ENCODE data around the gene TMEM145.
A peak's percentile ranks its signal among the peaks of the same experiment; 100 is the strongest.

TMEM145 gene

DNA sequence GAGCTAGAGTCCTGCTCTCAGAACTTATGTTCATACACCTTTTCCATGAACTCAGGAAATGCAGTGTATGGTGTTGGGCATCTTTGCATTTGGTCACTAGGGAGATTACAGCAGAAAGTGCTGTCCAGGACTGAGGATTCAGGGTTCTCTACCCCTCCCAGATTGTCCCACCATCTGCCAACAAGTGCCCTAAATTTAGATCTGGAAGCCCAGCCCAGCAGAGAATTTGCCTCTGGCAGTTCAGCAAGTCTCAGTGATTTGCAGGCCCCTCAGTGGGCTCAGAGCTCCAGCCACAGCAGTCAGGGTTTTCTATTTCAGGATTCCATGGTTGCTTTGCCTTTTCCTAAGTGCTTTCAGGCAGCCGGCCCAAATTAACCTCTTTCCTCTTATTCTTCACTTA lies 53.6 kb downstream of the TMEM145 start:
- no peak for DNase-seq

DNA sequence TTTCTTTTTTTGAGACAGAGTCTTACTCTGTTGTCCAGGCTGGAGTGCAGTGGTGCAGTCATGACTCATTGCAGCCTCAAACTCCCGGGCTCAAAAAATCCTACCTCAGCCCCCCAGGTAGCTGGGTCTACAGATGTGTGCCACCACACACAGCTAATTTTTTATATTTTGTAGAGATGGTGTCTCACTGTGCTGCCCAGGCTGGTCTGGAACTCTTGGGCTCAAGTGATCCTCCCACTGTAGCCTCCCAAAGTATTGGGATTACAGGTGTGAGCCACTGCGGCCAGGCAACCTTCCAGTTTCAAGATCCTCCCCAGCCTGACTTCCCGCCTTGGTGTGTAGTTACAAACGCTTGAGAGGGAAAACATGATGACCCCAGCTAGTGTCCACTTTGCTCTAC lies 54.8 kb downstream of the TMEM145 start:
- no peak for DNase-seq

GRCh38 chr19:42368360-42368759 lies 55.3 kb downstream of the TMEM145 start:
- no peak for DNase-seq

GRCh38 chr19:42368765-42369164 lies 55.7 kb downstream of the TMEM145 start:
- no peak for DNase-seq

DNA sequence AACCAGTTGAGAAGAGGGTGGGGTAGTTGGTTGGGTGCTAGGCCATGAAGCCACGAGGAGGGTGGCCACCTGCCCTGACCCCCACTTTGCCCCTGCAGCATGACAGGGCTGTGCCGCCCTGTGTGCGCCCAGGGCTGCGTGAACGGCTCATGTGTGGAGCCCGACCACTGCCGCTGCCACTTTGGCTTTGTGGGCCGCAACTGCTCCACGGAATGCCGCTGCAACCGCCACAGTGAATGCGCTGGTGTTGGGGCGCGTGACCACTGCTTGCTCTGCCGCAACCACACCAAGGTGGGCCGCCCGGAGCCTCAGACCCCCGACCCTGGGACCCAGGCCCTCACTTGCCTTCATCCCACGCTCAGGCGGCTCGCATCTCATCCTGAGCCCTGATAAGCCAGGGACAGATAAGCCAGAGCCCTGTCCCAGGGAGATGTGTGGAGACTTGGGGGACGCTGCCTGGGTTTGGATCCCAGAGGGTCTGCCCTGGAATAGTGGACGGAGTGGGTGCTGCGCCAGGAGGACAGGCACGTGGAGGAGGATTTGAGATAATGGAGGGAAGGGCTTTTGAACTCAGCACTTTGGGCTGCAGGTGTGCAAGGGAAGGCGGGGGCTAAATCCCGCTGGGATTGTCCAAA lies 56.4 kb downstream of the TMEM145 start:
- no peak for DNase-seq

DNA sequence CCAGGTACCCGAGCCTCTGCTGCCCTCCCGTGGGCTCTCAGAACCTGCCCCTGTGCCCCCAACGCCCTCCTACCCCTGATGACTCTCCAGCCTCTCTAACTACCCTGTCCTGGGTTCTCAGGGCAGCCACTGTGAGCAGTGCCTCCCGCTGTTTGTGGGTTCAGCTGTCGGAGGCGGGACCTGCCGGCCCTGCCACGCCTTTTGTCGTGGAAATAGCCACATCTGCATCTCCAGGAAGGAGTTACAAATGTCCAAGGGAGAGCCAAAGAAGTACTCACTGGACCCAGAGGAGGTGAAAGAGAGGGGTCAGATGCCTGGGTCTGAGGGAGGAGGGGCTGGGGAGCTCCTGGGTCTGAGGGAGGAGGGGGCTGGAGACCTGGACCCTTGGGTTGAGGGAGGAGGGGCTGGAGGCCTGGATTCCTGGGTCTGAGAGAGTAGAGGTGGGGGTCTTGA lies 57.0 kb downstream of the TMEM145 start:
- DNase-seq, result no peak

- peak in 1 of 3 donors; percentile 23 for DNase-seq
Measured at GRCh38 chr19:42370626-42371175, 57.6 kb downstream of the TMEM145 start.
